ENCODE data around the gene POU6F2.

The POU6F2 gene

DNA sequence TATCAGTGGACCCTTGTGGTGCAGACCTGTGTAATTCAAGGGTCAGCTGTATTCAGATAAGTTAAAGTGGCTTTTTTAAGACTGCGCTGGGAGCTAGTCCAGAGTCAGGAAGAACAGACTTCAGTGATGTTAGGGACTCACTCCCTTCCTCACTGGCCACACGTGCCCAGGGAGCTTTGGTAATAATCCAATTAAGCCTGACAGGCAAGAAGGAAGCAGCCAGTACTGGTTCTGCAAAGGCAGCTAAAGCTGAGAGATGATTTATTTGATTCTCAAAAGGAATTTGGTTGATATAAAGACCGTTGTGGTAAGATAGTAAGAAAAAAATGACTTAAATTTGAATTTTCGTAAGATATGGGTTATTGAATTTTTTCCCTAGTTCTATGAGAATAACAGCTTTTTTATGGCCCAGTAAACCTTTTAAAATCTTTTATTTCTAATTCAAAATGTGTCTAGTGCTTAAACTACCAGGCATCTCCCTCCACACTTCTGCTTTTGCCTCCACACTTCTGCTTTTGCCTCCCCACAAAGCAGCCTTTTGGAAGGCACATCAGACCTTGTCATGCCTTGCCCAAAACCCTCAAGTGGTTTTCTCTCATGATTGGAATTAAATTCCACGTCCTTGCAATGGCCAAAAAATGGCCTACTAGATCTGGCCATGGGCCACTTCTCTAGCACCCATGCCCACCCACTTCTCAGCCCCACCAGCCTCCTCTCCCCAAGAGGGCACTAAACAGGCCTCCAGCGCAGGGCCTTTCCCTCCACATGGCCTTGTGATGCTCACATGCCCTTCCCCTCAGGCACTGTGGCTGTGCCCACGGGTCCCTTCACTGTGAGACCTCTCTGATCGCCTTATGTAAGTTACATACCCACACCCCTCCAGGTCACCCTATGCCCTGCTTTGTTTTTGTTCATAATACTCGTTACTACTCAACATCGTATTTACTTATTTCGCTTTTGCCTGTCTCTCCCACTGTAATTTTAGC lies 92.5 kb downstream of the POU6F2 start:
- H3K9me3 Mint-ChIP-seq = no peaks in the 10 kb centered on the region
- H3K4me3 Mint-ChIP-seq = no peak overlapping the region
- H3K27me3 Mint-ChIP-seq = no peaks in the 10 kb centered on the region
- no peaks in the 10 kb centered on the region for H3K36me3 Mint-ChIP-seq (ENCODE audit: low read depth)
- DNase-seq (no peak), ATAC-seq (no peak)
- no peaks in the 10 kb centered on the region for H3K4me1 Mint-ChIP-seq
- no peak overlapping the region for H3K27ac Mint-ChIP-seq

GRCh38 chr7:39071116-39071515 lies 93.4 kb downstream of the POU6F2 start:
- no peaks in the 10 kb centered on the region for H3K27me3 Mint-ChIP-seq
- DNase-seq (no peak), ATAC-seq (no peak)
- H3K36me3 Mint-ChIP-seq (ENCODE audit: low read depth) = no peaks in the 10 kb centered on the region
- no peak overlapping the region for H3K4me3 Mint-ChIP-seq
- no peaks in the 10 kb centered on the region for H3K4me1 Mint-ChIP-seq
- H3K27ac Mint-ChIP-seq = no peak overlapping the region
- no peaks in the 10 kb centered on the region for H3K9me3 Mint-ChIP-seq

- no peak for DNase-seq
- ATAC-seq = no peak
- no peak overlapping the region for H3K4me3 Mint-ChIP-seq
- no peaks in the 10 kb centered on the region for H3K27me3 Mint-ChIP-seq
- H3K9me3 Mint-ChIP-seq = no peaks in the 10 kb centered on the region
- no peak overlapping the region for H3K27ac Mint-ChIP-seq
- no peaks in the 10 kb centered on the region for H3K36me3 Mint-ChIP-seq (ENCODE audit: low read depth)
- H3K4me1 Mint-ChIP-seq = no peaks in the 10 kb centered on the region
Observed at GRCh38 chr7:39073432-39073831, 95.7 kb downstream of the POU6F2 start.

GRCh38 chr7:39075210-39075609 lies 97.5 kb downstream of the POU6F2 start:
- Mint-ChIP-seq H3K9me3 (no peaks in the 10 kb centered on the region), H3K27ac (no peak overlapping the region), H3K36me3 (ENCODE audit: low read depth) (no peaks in the 10 kb centered on the region), H3K27me3 (no peaks in the 10 kb centered on the region), H3K4me3 (no peak overlapping the region), H3K4me1 (no peaks in the 10 kb centered on the region)
- ATAC-seq = no peak
- no peak for DNase-seq

- Mint-ChIP-seq H3K9me3 (no peaks in the 10 kb centered on the region), H3K4me3 (no peak overlapping the region), H3K27ac (no peak overlapping the region), H3K4me1 (no peaks in the 10 kb centered on the region), H3K27me3 (peaks cover 10% of the 10 kb centered on the region), H3K36me3 (ENCODE audit: low read depth) (no peaks in the 10 kb centered on the region)
- DNase-seq = no peak
- ATAC-seq = no peak
Observed at GRCh38 chr7:39083781-39084180, 106.1 kb downstream of the POU6F2 start.

DNA sequence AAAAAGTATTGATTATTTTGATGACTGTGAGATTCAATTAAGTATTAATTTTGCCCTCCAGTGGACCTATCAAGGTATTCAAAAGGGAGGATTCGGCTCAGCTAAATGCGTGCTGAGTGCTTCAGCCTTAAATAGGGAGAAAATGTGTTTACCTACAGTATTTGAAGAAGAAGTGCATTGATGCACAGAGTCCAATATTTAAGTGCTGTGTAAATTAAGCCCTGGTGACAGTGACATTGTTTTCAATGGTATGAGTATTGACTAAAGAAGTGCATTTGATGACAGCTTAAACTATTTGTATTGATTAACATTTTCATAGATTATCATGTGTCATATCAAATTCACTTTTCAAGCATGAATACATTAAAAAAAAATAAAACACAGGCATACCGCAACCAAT lies 106.6 kb downstream of the POU6F2 start:
- DNase-seq = no peak
- Mint-ChIP-seq H3K36me3 (ENCODE audit: low read depth) (no peaks in the 10 kb centered on the region), H3K27me3 (peaks cover 10% of the 10 kb centered on the region), H3K4me3 (no peak overlapping the region), H3K9me3 (no peaks in the 10 kb centered on the region), H3K4me1 (no peaks in the 10 kb centered on the region), H3K27ac (no peak overlapping the region)
- no peak for ATAC-seq

- H3K9me3 Mint-ChIP-seq = no peaks in the 10 kb centered on the region
- no peak overlapping the region for H3K4me3 Mint-ChIP-seq
- ATAC-seq (no peak), DNase-seq (no peak)
- no peaks in the 10 kb centered on the region for H3K4me1 Mint-ChIP-seq
- H3K36me3 Mint-ChIP-seq (ENCODE audit: low read depth) = no peaks in the 10 kb centered on the region
- H3K27ac Mint-ChIP-seq = no peak overlapping the region
- peaks cover 10% of the 10 kb centered on the region for H3K27me3 Mint-ChIP-seq
Observed at GRCh38 chr7:39085189-39085588, 107.5 kb downstream of the POU6F2 start.

DNA sequence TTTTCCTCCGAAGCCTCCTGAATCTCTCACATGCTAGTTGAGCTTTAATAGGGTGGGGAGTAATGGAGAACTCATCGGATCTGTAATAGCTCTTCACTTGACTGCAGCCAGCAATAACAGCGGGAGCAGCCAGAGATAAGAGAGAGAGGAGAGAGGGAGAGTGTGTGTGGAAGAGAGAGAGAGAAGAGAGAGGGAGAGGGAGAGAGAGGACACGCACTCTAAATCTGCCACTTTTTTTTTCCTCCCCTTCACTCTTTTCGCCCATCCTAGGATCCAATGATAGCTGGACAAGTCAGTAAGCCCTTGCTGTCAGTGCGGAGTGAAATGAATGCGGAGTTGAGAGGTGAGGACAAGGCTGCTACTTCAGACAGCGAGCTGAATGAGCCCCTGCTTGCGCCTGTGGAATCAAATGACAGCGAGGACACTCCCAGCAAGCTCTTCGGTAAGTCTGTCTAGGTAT lies 107.9 kb downstream of the POU6F2 start:
- Mint-ChIP-seq H3K27me3 (peaks cover 10% of the 10 kb centered on the region), H3K9me3 (no peaks in the 10 kb centered on the region), H3K27ac (no peak overlapping the region), H3K4me1 (no peaks in the 10 kb centered on the region), H3K4me3 (no peak overlapping the region), H3K36me3 (ENCODE audit: low read depth) (no peaks in the 10 kb centered on the region)
- ATAC-seq (no peak), DNase-seq (no peak)

DNA sequence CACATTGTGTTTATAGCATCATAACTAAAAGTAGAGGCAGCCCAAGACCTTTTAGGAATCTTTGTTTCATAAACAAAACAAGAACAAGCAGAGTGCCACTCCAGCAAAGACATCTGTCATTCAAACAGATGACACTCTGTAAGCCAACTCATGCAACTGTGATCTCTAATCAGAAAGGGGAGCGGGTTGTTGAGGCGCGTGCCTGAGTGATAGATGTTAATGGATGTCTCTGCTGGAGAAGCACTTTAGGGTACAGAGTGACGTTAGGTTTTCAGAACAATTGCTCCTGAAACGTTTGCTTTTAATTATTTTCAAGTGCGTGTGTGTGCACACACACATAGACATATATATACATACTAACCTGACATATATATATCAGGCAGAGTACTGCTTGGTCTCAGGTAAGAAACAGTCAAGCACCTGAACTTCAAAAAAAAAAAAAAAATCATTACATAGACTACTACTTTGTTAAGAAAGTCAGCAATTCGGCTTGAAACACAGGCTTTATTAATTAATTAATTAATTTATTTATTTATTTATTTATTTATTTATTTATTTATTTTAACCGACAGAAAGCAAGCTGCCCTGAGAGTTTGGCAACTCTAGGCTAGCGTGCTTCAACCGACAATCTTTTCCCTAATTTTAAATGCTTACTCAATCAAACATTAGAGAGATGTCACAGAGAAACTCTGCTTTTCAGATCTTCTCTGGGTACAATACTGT lies 109.1 kb downstream of the POU6F2 start:
- Mint-ChIP-seq H3K36me3 (ENCODE audit: low read depth) (no peaks in the 10 kb centered on the region), H3K9me3 (no peaks in the 10 kb centered on the region), H3K4me3 (no peak overlapping the region), H3K27ac (no peak overlapping the region), H3K27me3 (peaks cover 10% of the 10 kb centered on the region), H3K4me1 (no peaks in the 10 kb centered on the region)
- DNase-seq (no peak), ATAC-seq (no peak)

- Mint-ChIP-seq H3K27ac (no peak overlapping the region), H3K36me3 (ENCODE audit: low read depth) (no peaks in the 10 kb centered on the region), H3K4me3 (no peak overlapping the region), H3K27me3 (peaks cover 6% of the 10 kb centered on the region), H3K9me3 (no peaks in the 10 kb centered on the region), H3K4me1 (no peaks in the 10 kb centered on the region)
- ATAC-seq (no peak), DNase-seq (no peak)
Observed at GRCh38 chr7:39088730-39089593, 111.3 kb downstream of the POU6F2 start.

DNA sequence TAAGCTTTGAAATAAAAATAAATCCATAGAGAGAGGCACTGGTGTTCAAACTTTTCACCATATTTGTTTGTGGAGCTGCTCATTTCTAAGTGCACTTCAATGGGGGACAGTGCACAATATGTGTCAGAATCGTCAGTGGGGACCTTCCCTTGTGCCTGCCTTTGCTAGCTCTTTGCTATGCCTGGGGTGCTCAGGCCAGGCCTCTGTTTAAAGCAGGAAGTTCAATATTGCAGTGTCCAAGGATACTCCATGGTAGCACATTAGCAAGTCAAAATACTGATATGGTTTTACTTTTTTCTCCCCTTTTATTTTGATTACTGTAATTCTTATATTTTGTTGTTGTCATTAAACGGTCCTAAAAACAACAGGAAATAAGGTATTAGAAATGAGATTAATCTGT lies 113.4 kb downstream of the POU6F2 start:
- DNase-seq = no peak
- Mint-ChIP-seq H3K27ac (no peak overlapping the region), H3K27me3 (no peaks in the 10 kb centered on the region), H3K4me1 (no peaks in the 10 kb centered on the region), H3K36me3 (ENCODE audit: low read depth) (no peaks in the 10 kb centered on the region), H3K4me3 (no peak overlapping the region), H3K9me3 (no peaks in the 10 kb centered on the region)
- no peak for ATAC-seq

DNA sequence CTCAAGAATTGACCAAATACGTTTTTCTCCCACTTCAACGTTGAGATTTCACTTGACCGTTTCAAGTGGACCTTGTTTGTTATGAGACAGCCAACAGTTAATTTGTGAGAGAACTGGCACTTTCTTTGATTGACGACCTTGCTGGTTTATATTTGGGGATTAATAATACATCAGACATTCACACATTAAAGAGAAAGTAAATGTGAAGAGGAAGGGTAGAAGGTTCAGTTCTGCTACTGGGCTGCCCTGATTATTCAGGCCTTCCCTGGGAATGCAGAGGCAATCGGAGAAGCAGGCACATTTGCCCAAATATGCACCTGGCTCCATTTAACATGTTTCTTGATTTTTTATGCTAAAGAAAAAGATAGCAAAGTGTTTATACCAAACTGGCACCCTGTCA lies 114.1 kb downstream of the POU6F2 start:
- no peak for ATAC-seq
- no peaks in the 10 kb centered on the region for H3K27me3 Mint-ChIP-seq
- H3K9me3 Mint-ChIP-seq = no peaks in the 10 kb centered on the region
- H3K4me1 Mint-ChIP-seq = no peaks in the 10 kb centered on the region
- H3K27ac Mint-ChIP-seq = no peak overlapping the region
- DNase-seq = no peak
- no peaks in the 10 kb centered on the region for H3K36me3 Mint-ChIP-seq (ENCODE audit: low read depth)
- H3K4me3 Mint-ChIP-seq = no peak overlapping the region

- Mint-ChIP-seq H3K27ac (no peak overlapping the region), H3K9me3 (no peaks in the 10 kb centered on the region), H3K36me3 (ENCODE audit: low read depth) (no peaks in the 10 kb centered on the region), H3K27me3 (no peaks in the 10 kb centered on the region), H3K4me1 (no peaks in the 10 kb centered on the region), H3K4me3 (no peak overlapping the region)
- DNase-seq (no peak), ATAC-seq (no peak)
Observed at GRCh38 chr7:39094731-39095130, 117.0 kb downstream of the POU6F2 start.

DNA sequence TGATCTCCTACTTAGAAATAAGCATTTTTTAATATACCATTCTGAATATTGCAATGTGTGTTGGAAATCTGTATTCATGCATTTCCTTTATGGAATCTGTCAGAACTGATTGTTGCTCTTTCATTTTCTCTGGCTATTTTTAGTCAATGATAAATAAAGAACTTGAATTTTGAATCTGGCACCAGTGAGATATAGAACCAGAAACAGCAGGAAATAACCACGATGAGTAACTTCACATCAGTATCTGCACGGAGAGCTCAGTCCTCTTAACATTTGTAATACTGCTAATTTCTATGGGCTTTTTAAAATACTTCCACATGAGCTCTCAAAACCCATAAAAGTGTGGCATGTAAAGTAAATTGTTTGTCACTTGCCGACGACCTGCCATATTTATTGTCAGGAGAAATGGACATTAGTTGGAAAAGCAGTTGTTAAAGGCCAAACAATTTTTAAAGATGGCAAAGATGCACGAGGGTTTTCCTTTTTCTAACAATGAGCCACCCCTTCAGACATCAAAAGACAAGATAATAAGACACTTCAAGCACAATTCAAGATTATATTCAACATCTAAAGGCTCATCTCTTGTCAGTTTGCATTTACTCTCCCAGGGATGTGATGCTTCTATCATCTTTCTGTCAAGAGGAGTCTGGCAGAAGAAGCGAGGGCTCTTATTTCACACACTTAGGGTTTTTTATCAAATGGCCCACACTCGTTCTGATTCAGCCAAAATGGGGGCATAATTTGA lies 118.3 kb downstream of the POU6F2 start:
- Mint-ChIP-seq H3K36me3 (ENCODE audit: low read depth) (no peaks in the 10 kb centered on the region), H3K4me3 (no peak overlapping the region), H3K27me3 (no peaks in the 10 kb centered on the region), H3K4me1 (no peaks in the 10 kb centered on the region), H3K9me3 (no peaks in the 10 kb centered on the region), H3K27ac (no peak overlapping the region)
- ATAC-seq = no peak
- no peak for DNase-seq
